Left colon (tissue), 2 donors: ENCODE data around the gene CNN2. TPM values are rescaled to one million over a fixed set of nuclear protein-coding genes. Genes with fewer than 3 reads are reported as not detected.

ENCODE experiments used
- ATAC-seq: fragments of 200-7000 bp; cut with Tn5 transposase; one replicate; pipeline ENCODE4 v1.9.1; 2020; ENCODE audit warnings: mild to moderate bottlenecking, moderate library complexity
- DNase-seq, 2 donors: peaks; one replicate each; pipeline ENCODE4 v3.0.0-alpha.2; 2020
- intact Hi-C, 2 donors: fragments of 100-400 bp; cut with DNase I in 1 of 2; cut with micrococcal nuclease in 1 of 2; formaldehyde crosslinking; loops; one replicate each; pipeline versions ENCODE4 v1.11.2 to v1.14.0; 2022; cut with DNase I, micrococcal nuclease
- total RNA-seq, 2 donors: library from RNA; stranded (reverse); fragmentation: NEBNext Ultra II Directional; extraction: Animal tissue kit (Norgen Biotek cat#: 25700); gene quantifications; one replicate each; pipeline ENCODE4 v1.2.1, GENCODE V29; 2021
- donor health status: DM: no; HTN: no; CAD: no.
- donor health status: DM: yes; HTN: yes; CAD: no.

The CNN2 gene
- total RNA-seq, 2 donors from 2014 or later = 76.6 to 106 TPM

DNA sequence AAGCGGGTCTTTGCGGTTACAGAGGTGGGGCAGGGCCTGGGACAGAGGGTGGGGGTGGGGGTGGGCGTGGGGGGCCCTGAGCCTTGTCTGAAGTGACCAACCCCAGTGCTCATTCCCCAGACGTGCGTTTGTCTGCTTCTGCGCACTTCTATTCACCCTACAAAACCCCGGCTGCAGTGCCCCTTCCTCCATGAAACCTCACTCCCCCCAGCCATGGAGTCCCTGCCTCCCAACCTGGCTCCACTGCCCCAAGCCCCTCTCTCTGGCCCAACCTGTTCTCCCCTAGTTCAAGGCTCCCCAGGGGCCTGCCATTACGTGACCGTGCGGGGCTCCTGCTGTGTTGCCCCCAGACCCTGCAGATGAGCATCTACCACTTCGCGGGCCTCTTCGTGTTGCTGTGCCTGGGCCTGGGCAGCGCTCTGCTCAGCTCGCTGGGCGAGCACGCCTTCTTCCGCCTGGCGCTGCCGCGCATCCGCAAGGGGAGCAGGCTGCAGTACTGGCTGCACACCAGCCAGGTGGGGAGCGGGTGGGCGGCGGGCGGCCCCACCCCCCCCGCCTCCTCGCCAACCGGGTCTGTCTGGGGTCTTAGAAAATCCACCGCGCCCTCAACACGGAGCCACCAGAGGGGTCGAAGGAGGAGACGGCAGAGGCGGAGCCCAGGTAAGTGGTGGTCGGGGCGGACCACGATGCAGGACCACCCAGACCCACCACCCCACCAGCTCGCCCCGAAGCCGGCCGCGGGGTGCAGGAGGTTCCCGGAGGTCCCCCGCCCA is 18.0 kb upstream of the CNN2 start:
- intact Hi-C loops = no loop called here
- ATAC-seq (no peak), DNase-seq (no peak)

DNA sequence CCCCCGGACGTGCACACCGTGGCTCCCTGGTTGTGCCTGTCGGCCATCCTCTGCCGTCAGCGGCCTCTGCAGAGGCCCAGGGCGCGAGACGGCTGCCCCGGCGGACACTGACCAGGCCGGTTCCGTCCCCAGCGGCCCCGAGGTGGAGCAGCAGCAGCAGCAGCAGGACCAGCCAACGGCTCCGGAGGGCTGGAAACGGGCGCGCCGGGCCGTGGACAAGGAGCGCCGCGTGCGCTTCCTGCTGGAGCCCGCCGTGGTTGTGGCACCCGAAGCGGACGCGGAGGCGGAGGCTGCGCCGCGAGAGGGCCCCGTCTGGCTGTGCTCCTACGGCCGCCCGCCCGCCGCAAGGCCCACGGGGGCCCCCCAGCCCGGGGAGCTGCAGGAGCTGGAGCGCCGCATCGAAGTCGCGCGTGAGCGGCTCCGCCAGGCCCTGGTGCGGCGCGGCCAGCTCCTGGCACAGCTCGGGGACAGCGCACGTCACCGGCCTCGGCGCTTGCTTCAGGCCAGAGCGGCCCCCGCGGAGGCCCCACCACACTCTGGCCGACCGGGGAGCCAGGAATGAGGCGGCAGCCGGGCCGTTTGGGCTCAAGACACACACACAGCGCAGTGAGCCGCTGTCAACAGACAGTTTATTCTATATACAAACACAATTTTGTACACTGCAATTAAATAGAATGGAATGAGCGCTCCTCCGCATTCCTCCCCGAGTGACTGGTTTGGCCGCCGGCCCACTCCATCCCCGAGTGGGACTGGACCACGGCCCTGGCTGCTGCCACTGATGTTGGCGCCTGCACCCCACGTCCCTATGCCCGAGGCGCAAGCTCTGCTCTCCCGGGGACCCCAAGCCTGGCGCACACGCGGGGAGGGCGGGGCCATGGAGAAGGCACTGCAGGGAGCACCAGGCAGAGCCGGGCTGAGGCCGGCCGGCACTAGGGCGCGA is 17.1 kb upstream of the CNN2 start:
- intact Hi-C loops = no loop called here
- DNase-seq (no peak), ATAC-seq (peak; percentile 10)

DNA sequence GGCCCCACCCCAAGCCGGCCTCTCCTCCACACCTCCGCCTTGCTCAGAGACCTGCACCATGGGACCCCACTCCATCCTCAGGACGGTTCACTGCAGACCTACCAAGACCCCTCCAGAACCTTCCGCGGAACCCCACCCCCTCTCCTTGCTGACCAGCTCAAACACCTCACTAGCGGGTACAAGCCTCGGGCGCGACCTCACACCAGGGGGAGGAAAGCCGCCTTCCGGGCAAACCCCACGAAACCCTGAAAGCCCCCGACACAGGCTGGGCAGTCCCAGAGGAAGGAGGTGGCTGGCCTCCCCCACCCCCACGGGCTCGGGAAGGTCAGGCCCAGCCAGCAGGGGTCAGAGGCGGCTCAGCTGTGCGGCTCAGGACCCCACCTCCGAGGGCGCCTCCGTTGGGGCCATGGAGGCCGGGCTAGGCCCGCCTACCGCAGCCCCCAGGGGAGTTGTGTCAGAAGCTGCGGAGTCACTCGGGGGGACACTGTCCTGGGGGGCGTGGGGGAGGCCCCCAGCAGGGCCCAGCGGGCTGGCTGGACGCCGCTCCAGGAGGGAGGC is 16.3 kb upstream of the CNN2 start:
- ATAC-seq (no peak), DNase-seq (no peak)
- intact Hi-C loops = no loop called here

DNA sequence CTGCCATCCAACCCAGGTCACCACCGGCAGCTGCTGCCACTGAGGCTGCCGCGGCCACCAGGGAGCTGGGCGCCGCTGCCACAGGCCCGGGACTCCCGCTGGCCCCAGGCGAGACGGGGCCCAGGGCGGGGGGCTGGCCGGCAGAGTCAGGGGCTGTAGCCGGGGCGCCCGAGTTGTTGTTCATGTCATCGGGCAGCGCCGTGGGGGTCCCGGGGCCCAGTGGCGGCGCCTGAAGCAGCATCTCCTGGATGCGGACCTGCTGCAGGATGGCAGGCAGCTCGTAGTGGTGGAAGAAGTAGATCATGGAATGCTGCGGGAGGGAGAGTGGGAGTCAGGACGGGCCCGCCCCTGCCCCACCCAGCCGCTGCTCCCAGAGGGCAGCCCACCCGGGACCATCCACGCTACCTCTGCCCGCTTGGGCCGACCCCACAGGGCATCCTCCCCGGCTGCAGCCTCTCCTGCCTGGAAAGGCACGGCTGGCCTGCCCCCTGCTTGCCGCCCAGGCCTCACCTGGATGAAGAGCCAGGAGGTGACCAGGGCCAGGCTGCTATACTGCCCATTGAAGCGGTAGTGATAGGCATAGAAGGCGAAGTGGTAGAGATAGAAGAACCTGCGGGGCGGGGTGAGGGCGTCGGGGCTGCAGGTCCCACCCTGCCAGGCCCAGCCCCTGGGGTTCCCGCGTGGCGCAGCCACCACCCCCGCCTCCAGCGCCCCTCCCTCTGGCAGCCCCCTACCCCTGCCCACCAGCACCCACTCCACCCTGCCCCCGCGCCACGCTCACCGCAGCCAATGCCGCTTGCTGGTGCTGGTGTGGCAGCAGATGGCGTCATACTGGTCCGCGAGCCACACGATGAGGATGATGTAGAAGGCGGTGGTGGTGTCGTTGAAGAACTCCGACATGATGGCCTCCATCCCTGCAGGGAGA is 15.6 kb upstream of the CNN2 start:
- ATAC-seq = no peak
- intact Hi-C loops = no loop called here
- no peak for DNase-seq

DNA sequence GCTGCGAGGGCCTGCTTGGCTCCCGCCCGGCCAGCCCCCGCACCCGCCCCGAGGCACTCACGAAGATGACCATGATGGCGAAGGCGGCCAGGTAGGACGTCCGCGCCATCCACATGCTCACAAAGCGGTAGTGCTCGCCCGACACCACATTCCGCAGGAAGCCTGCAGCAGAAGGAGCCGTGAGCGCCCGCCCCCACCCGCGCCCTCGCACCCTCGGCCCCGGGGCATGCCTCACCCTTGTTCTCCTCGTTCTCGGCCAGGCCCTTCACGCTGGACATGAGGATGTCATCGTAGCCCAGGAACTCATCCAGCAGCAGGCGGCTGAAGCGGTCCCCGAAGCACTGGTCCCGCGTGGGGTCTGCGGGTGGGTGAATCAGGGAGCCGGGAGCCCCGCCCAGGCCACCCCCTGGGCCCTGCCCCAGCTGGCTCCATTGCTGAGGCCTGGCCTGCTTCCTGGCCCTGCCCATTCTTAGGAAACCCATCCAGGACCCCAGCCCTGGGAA is 14.5 kb upstream of the CNN2 start:
- intact Hi-C loops = no loop called here
- DNase-seq (no peak), ATAC-seq (no peak)

DNA sequence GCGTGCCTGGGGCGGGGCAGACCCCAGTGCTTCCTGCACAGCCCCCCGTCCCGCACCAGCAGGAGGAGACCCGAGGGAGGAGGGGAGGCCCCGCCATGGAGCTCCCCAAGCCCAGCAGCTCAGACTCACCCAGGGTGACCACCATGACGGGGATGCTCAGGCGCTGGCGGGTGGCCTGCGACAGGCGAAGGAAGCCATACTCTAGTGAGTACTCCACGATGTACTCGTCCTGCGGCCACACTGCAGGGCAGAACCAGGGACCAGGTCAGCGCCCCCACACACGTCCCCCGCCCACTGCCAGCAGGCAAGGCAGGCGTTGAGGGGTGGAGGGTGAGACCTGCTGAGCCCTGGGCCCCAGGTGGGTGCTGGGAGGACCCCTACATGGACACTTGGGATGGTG is 14.1 kb upstream of the CNN2 start:
- no peak for ATAC-seq
- DNase-seq = no peak
- intact Hi-C loops = no loop called here

DNA sequence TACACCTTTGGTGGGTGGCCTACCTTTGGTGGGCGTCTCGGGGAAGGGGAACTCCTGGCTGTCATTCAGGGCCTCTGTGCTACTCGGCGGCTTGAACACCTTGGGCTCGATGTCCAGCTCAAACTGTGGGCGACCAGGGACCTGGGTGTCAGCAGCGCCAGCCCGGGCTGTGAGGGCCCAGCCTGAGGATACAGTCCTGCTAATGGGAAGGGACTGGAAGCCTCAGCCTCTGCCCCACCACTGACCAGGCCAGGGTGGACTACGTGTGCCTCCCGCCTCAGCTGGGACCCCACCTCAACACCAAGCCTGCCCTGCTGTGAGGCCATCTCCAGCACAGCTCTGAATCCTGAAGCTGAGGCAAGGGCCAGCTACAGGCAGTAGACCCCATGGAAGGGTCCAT is 13.2 kb upstream of the CNN2 start:
- intact Hi-C loops = no loop called here
- ATAC-seq (no peak), DNase-seq (no peak)

DNA sequence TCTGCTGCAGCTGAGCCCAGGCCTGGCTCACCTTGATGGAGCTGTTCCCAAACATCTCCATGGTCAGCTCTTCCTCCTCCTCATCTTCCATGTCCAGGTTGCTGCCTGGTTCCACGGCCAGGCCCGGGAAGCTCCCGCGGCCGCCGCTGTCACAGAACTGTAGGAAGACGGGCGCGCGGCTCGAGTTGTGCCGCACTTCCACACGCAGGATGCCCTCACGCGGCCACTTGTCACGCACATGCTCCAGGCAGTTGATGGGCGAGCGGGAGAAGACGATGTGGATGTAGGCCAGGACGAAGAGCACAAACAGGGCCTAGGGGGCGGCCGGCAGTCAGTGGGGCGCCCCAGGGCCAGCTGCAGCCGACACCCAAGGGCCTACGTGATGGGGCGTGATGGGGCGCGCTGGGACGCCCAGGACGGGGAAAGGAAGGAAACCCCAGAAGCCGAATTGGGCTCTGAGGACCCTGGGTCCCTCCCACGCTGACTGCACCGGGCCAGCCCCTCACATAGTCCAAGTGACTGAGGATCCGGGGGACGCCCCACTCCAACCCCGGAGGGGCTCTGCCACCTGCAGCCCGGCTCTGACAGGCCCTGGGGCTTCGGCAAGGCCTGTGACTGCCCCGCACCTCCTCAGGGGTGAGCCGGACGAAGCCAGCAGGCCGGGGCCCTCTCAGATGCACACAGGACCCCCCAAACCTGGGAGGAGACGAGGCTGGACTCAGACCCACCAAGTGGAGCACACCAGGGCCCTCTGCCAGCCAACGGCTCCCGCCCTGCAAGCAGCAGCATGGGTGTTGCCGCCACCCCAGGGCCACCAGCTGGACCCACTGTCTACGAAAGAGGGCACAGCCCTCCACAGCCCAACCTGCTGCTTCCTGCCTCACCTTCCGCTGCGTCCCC is 12.0 kb upstream of the CNN2 start:
- no peak for DNase-seq
- ATAC-seq = no peak
- intact Hi-C loops = no loop called here

DNA sequence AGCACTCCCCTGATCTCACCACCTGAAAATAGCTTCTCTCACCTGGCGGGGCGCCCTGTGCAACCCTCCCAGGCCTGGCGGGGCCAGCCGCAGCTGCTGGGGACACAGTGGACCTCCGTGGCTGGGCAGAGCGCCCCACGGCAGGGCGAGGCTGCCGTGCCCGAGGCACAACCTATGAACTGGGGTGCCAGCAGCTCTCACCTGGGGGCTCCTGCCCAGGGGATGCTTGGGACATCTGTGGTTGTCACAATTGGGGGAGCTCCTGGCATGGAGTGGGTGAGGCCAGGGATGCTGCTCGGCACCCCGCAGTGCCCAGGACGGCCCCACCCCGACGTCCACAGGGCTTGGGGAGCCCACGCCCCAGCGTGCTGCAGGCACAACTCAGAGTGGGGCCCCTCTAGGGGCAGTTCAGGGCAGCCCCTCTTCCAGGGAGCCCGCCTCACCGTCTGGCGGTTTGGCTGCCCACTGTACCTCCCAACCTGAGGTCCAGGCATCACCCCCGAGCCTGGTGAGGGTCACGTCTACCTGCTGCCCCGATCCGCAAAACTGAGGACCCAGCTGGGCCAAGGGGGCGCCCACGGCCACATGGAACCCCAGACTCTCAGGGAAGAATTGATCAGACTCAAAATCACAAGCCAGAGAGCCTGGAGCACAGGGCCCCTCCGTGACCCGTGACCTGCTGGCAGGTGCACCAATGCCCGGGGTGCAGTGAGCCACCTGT is 11.2 kb upstream of the CNN2 start:
- ATAC-seq (no peak), DNase-seq (no peak)
- intact Hi-C loops = no loop called here

DNA sequence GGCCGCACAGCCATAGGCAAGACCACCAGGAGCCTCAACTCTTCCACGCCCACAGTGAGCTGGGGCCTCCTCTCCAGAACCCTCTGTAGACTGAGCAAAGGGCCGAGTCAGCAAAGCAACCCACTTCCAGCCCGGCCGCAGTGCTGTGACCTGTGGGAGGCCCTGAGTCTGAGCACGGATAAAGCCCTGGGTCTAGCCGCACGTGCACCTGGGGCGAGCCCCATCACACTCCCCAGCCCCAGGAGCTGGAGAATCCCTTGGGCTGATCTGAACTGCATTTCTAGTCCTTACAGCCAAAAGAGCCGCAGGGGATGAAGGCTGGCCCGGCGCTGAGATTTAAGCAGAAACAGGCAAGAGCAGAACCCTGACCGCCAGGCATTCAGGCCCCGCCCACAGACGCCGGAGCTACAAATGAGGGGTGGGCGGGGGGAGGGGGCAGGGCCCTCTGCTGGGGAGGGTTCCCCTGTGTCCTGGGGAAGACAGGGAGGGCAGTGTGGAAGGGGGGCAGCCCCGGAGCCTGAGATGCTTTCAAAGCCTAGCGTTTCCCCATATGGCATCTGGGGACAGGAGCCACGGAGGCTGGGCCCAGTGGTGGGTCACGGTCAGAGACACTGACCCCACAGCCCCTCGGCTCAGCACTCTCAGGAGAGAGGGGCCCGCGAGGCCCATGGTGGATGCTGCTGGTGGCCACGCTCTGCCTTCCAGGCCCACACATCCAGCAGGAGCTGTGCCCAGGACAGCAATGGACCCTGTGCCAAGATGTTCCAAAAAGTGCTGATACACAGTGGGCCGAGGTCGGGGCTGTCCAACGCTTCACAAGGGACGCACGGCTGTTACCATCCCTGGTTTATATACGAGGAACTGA is 10.4 kb upstream of the CNN2 start:
- DNase-seq (no peak), ATAC-seq (no peak)
- intact Hi-C loops = no loop called here

DNA sequence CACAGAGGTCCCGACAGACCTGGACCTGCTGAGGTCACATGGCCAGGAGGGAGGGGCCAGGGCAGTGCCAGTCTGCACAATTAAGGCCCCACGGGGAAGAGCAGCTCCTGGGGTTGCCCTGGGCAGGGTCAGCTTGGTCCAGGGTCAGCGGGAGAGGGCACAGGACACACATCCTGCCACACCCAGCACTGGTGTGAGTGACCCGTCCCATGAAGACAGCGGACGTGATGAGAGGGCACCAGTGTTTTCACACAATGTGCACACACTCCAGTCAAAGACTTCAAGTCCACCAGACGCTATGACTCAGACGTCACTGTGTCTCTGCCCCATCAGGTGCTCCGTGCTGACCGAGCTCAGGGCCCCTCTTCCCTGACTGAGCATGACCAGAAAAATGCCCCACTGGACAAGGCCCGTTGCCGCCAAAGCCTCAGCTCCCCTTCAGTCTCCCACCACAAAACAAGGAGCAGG is 9.7 kb upstream of the CNN2 start:
- intact Hi-C loops = no loop called here
- DNase-seq (peak; percentile 52 to 70), ATAC-seq (peak; percentile 40)

DNA sequence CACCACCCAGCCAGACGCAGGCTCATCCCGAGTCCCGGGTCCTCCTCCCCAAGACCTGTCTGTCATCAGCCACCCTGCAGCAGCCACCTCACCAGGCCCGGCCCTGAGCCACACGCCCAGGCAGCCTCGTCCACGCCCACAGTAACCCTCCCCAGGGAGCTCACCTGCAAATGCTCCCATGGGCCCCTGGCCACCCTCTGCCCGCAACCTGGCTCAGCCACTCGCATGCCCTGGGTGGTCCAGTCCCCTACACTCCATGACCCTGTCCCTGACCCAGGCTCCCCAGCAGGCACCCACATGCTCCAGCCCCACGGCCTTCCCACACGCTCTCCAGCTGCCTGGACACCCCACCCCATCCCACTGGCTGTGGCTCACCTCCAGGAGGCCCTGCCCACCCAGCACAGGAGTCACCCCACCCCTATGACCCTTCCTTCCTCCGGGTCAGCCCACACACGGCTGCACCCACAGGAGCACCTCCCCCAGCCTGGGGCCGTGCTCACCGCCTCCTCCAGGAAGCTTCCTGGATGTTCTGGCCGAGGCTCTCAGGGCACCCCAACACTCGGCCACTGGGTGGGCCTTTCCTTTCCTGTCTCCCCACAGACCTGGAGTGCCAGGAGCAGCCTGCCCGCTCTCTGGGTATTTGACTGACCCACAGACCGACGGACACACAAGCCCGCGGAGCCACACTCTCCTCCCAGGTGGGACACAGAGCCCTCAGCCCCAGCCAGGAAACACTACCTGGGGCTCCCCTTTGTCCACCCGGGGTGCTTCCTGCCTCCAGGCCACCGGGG is 9.1 kb upstream of the CNN2 start:
- DNase-seq = peak; percentile 73 to 82
- peak; percentile 58 for ATAC-seq
- intact Hi-C loops = no loop called here

DNA sequence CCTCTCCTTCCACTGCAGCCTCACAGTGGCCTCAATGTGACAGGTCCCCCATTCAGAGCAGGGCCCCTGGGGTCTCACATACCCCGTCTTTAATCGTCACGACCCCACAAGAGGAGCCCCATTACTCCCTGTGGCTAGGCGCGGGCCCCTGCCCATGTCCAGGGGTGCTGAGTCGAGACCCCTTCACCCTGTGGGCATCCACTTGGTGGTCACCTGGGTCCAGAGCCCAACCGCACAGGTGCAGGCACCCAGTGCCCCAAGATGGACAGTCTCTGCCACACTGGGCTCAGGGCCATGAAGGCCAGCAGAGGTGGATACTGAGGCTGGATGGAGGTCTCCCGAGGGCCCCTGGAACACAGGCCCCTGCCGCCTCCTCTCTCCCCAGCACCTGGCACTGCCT is 8.5 kb upstream of the CNN2 start:
- intact Hi-C loops = no loop called here
- ATAC-seq (no peak), DNase-seq (no peak)

DNA sequence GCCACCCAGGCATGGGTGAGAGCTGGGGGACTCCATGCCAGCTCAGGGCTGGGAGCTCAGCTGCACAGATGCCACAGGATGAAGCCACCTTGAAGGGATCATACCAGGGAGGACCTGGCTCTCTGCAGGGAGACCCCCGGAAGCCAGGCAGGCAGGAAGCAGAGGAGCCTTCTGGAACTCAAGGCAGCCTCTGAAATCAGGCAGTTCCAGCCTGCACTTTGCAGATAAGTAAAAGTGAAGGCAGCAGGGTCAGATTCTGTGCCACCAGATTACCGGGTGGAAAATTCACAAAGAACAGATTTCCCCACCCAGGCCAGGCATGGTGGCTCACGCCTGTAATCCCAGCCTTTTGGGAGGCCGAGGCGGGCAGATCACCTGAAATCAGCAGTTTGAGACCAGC is 8.0 kb upstream of the CNN2 start:
- intact Hi-C loops = no loop called here
- no peak for DNase-seq
- no peak for ATAC-seq

DNA sequence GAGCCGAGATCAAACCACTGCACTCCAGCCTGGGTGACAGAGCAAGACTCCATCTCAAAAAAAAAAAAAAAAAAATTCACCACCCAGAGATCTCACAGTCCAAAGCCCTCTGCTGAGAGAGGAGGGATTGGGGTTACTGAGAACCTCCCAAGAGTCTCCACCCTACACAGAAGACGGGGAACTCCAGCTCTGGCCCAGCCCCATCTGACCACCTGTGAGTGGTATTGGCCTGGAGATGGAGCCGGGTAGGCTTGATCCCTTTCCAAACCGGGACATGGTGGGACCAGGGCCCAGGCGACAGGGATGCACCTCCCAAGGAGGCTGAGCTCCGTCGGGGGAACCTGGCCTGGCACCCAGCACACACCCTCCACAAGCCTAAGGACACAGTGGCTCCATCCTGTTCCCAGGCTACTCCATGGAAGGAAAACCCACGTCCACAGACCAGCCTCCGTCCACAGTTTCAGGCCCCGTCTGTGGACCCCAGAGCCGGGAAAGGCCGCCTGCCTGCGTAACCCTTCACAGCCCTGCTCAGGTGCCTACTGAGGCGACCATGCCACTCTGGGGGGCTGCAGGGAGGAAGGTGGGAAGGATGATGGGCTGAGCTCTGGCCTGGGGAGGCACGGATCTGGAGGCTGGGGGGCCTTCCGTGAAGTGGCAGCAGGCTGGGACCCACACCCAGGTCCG is 7.3 kb upstream of the CNN2 start:
- intact Hi-C loops = no loop called here
- ATAC-seq (no peak), DNase-seq (no peak)
